Measurements from ENCODE around the gene PYCR2. TPM values are rescaled to one million over a fixed set of nuclear protein-coding genes. Genes with fewer than 3 reads are reported as not detected.

The PYCR2 gene
- total RNA-seq, 4 donors from 2014 or later, result 31.9 to 50.3 (median 42.5) TPM

DNA sequence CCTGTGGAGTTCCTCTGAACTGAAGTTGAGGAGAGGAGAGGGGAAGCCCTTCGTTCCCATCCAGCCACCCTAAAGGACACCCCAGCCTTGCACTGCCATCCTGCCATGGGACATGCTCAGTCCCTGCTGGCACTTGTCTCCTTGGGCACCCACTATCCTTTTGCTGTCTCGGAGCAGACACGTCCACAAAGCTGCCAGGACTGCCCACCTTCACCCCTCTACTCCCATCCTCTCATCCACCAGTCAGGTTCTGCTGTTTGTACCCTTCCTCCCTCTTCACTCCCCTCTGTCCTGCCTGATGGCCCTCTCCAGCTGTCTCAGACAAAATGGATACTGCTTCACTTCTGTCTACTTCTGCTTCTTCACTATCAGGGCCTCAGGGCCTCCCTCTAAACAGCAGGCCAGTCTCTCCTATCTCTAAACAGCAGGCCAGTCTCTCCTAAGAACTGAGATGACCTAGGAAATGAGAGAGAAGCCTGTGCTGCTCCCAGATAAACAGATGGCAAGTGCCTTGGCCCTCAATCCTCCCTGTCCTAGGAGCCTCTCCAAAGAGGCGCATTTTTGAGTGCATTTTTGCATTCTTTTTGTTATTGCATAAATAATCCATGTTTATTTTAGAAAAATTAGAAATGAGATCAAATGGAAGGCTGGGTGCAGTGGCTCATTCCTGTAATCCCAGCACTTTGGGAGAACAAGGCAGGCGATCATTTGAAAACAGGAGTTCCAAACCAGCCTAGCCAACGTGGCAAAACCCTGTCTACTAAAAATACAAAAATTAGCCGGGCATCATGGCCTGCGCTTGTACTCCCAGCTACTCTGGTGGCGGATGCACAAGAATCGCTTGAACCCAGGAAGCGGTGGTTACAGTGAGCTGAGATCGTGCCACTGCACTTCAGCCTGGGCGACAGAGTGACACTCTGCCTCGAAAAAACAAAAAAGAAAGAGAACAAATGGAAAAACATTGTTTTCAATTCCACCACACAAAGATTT lies 4.4 kb upstream of the PYCR2 start:
- Histone ChIP-seq H3K4me1 (peaks cover under 1 to 4% of the 10 kb centered on the region in 2 donors), H3K27me3 (no peaks in the 10 kb centered on the region), H3K4me3 (no peak overlapping the region), H3K27ac (no peak overlapping the region), H3K9me3 (no peaks in the 10 kb centered on the region), H3K36me3 (no peaks in the 10 kb centered on the region)
- ATAC-seq (no peak), DNase-seq (no peak)
- in situ Hi-C loops (cut with MboI; ENCODE audit: low sequenced_read_pairs in 4 of 4) (no loop called here), intact Hi-C loops (cut with DNase I; ENCODE audit: low total_unique reads) (no loop called here)
- no peak for TF ChIP-seq POLR2A (IDR thresholded peaks at IDR 0.05)
- TF ChIP-seq, protein P1, sequence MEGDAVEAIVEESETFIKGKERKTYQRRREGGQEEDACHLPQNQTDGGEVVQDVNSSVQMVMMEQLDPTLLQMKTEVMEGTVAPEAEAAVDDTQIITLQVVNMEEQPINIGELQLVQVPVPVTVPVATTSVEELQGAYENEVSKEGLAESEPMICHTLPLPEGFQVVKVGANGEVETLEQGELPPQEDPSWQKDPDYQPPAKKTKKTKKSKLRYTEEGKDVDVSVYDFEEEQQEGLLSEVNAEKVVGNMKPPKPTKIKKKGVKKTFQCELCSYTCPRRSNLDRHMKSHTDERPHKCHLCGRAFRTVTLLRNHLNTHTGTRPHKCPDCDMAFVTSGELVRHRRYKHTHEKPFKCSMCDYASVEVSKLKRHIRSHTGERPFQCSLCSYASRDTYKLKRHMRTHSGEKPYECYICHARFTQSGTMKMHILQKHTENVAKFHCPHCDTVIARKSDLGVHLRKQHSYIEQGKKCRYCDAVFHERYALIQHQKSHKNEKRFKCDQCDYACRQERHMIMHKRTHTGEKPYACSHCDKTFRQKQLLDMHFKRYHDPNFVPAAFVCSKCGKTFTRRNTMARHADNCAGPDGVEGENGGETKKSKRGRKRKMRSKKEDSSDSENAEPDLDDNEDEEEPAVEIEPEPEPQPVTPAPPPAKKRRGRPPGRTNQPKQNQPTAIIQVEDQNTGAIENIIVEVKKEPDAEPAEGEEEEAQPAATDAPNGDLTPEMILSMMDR (IDR thresholded peaks at IDR 0.05 in 4 of 5, conservative IDR thresholded peaks at IDR 0.05 in 1 of 5), result no peak

DNA sequence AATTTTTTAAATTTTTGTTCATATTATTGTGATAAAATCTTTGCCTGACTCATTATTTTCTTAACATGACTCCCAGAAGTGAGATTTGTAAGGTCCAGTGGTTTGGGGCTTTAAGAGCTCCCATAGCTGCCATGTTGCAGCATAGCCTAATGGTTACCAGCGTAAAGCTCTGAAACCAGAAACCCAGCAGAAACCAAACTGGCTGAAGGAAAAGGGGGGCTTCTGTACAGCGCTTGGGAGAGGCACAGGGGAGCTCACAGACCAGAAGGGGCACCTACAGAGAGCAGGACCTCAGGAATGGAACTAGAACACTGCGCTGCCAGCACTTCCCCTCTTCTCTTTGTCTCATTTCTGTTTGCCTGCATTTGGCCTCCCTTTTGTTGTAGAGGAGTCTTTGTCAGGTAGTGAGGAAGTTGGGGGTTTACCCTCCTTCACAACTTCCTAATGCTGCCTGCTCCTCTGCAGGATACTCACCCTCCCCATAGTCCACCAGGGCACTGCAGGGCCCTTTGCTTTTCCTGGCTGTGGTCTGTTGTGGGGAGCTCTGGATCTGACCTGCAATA lies 2.6 kb upstream of the PYCR2 start:
- TF ChIP-seq, protein P1 (IDR thresholded peaks at IDR 0.05 in 4 of 5, conservative IDR thresholded peaks at IDR 0.05 in 1 of 5), result no peak
- no peak for TF ChIP-seq POLR2A (IDR thresholded peaks at IDR 0.05)
- intact Hi-C loops (cut with DNase I; ENCODE audit: low total_unique reads), result no loop called here
- H3K27ac ChIP-seq, result no peak overlapping the region
- H3K9me3 ChIP-seq, result no peaks in the 10 kb centered on the region
- in situ Hi-C loops (cut with MboI; ENCODE audit: low sequenced_read_pairs in 4 of 4), result no loop called here
- no peak overlapping the region for H3K4me3 ChIP-seq
- ATAC-seq (no peak), DNase-seq (no peak)
- no peaks in the 10 kb centered on the region for H3K27me3 ChIP-seq
- H3K4me1 ChIP-seq, result peaks cover 8 to 11% of the 10 kb centered on the region in 2 donors
- H3K36me3 ChIP-seq, result peaks cover 0 to 9% of the 10 kb centered on the region in 2 donors

DNA sequence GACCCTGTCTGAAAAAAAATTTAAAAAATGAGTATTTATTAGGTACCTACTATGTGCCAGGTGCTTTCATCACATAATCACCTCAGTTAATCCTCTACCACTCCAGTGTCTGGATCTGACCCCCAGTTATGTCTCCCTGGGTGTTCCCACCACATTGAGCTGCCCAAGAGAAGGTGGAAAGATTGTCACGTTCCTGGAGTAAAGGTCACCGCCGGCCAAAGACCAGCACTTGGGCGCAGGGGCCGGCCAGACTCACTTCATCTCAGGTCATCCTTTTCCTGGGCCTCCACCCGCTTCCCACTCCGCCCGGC lies 714 bp downstream of the PYCR2 start:
- intact Hi-C loops (cut with DNase I; ENCODE audit: low total_unique reads), result no loop called here
- H3K4me1 ChIP-seq, result peaks cover 15 to 16% of the 10 kb centered on the region in 2 donors
- H3K36me3 ChIP-seq, result peaks cover 0 to 28% of the 10 kb centered on the region in 2 donors
- H3K27me3 ChIP-seq, result no peaks in the 10 kb centered on the region
- ATAC-seq (no peak), DNase-seq (no peak)
- in situ Hi-C loops (cut with MboI; ENCODE audit: low sequenced_read_pairs in 4 of 4), result no loop called here
- no peaks in the 10 kb centered on the region for H3K9me3 ChIP-seq
- peak overlapping the region; percentile 95 to 100 (median 98) for H3K27ac ChIP-seq
- TF ChIP-seq, protein P1 (IDR thresholded peaks at IDR 0.05 in 4 of 5, conservative IDR thresholded peaks at IDR 0.05 in 1 of 5), result no peak
- TF ChIP-seq POLR2A (IDR thresholded peaks at IDR 0.05), result no peak
- H3K4me3 ChIP-seq, result peak overlapping the region; percentile 93 to 100 (median 98)

DNA sequence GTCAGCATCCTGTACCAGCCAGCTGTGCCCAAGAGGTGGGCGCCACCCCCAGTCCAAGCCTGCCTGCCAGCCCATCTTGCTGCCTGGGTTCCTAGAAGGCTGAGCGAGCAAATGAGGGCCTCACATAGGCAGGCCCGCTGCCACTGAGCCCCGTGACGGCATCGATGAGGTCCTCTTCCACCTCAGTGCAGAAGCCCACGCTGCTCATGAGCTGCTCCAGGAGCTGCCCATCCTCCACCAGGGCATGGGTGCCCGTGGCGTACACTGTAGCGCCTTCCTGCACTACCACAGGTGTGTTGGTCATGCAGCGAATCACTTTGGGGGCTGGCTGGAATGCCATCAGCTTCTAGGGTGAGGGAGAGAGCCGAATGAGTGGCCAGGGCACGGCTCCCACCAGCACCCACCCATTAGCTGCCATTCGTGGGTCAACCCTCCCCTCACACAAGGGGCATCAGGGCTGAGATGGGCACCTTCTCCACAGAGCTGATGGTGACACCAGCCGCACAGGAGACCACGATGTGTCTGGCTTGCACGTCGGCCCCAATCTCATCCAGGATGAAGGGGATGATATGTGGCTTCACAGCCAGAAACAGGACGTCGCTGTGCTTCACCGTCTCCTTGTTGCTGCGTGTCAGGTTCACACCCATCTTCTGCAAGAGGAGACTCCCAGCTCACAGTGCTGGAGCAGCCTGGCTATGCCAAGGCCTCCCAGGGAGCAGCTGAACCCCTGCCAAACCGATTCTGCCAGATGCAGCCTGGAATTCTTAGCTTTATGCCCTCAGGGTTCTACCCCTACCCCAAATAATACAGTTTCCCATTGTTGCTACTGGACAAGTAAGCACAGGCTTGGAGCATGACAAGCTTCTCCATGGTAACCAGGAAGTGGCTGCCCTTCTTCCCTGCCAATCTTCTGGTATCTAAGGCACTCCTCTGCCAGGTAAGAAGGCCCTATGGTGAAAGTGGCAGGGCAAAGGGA lies 2.0 kb downstream of the PYCR2 start:
- no peak for ATAC-seq
- intact Hi-C loops (cut with DNase I; ENCODE audit: low total_unique reads) (no loop called here), in situ Hi-C loops (cut with MboI; ENCODE audit: low sequenced_read_pairs in 4 of 4) (no loop called here)
- H3K36me3 ChIP-seq, result peaks cover 0 to 41% of the 10 kb centered on the region in 2 donors
- H3K4me1 ChIP-seq, result peaks cover 15 to 16% of the 10 kb centered on the region in 2 donors
- H3K9me3 ChIP-seq, result no peaks in the 10 kb centered on the region
- H3K27me3 ChIP-seq, result no peaks in the 10 kb centered on the region
- no peak overlapping the region for H3K27ac ChIP-seq
- H3K4me3 ChIP-seq, result no peak overlapping the region
- no peak for TF ChIP-seq POLR2A (IDR thresholded peaks at IDR 0.05)
- TF ChIP-seq, protein P1 (IDR thresholded peaks at IDR 0.05 in 4 of 5, conservative IDR thresholded peaks at IDR 0.05 in 1 of 5), result no peak
- DNase-seq, result no peak
